ENCODE results near the gene FILIP1. TPM values are rescaled to one million over a fixed set of nuclear protein-coding genes. Genes with fewer than 3 reads are reported as not detected.

The FILIP1 gene
- total and polyA plus RNA-seq, 2 of the 4 experiments (the other 2 are of a cell fraction), result under 0.01 to 0.03 TPM

DNA sequence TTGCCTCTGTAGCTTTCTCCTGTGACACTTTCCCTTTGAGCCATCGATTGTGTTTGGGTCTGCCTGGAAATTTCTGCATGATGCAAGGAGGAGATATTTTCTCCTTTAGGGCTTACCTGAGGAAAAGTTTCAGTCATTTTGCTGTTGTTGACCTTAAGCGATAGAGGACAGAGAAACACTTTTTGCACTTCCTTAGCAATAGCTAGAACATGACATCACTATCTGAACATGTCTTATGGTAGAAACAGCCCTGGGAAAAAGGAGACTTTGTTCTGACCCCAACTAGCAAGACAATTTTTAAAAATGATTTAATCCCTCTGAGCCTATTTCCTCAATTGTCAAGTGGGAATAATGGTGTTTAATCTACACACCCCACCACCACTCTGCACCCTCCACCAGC is 9.7 kb upstream of the FILIP1 start:
- Histone ChIP-seq H4K8ac (ENCODE audit: low read depth in 2 of 2, low read length in 2 of 2) (no peak overlapping the region), H4K5ac (ENCODE audit: low read depth, low read length) (no peak overlapping the region), H3K23ac (ENCODE audit: low read depth, low read length) (no peak overlapping the region), H3K4me3 (ENCODE audit: insufficient read depth, low read depth, low read length) (no peak overlapping the region), H3K4me1 (ENCODE audit: control insufficient read depth, insufficient read depth, low read length) (peaks cover 1% of the 10 kb centered on the region; the same call in 1 of the 2 replicates), H3K18ac (ENCODE audit: low read depth, low read length) (no peak overlapping the region), H3K9me3 (ENCODE audit: control insufficient read depth, insufficient read depth, low read length) (no peaks in the 10 kb centered on the region), H3K4ac (ENCODE audit: low read depth, low read length) (no peak overlapping the region), H3K9me1 (ENCODE audit: insufficient read depth, low read length) (no peaks in the 10 kb centered on the region), H4K91ac (ENCODE audit: insufficient read depth, low read depth, low read length) (no peak overlapping the region), H3K27ac (ENCODE audit: insufficient read depth, low read length) (no peak overlapping the region), H2BK120ac (ENCODE audit: low read depth, low read length) (no peak overlapping the region), H2BK15ac (ENCODE audit: low read depth, low read length) (no peak overlapping the region), H3K27me3 (ENCODE audit: control insufficient read depth, insufficient read depth, low read length) (no peaks in the 10 kb centered on the region), H2AK9ac (replicated peaks; ENCODE audit: low read depth, low read length, poor library complexity) (no peak overlapping the region), H3K56ac (ENCODE audit: extremely low read depth, insufficient read depth, low read length) (no peak overlapping the region), H2BK20ac (ENCODE audit: low read depth, low read length) (no peak overlapping the region), H3K14ac (replicated peaks; ENCODE audit: low read depth, low read length) (no peak overlapping the region), H3K9ac (ENCODE audit: low read depth, low read length) (no peak overlapping the region), H3K36me3 (ENCODE audit: control insufficient read depth, insufficient read depth, low read length) (no peaks in the 10 kb centered on the region), H2BK5ac (ENCODE audit: low read depth, low read length, poor library complexity, severe bottlenecking) (no peak overlapping the region), H4K20me1 (ENCODE audit: insufficient read depth, low read length) (no peaks in the 10 kb centered on the region), H2AFZ (replicated peaks; ENCODE audit: low read length, poor library complexity) (no peak overlapping the region), H3K79me1 (ENCODE audit: low read depth in 1 of 2, low read length in 2 of 2) (no peaks in the 10 kb centered on the region), H2AK5ac (ENCODE audit: low read depth, low read length) (no peak overlapping the region), H3K4me2 (ENCODE audit: low read depth, low read length) (no peak overlapping the region)
- in situ Hi-C loops (cut with MboI; ENCODE audit: low sequenced_read_pairs) (no loop called here), intact Hi-C loops (cut with micrococcal nuclease) (no loop called here), dilution Hi-C loops (cut with HindIII; ENCODE audit: low sequenced_read_pairs, unreplicated experiment) (no loop called here)
- WGBS, 2 experiments (ENCODE audit: extremely low coverage in 2 of 2, insufficient read length in 1 of 2), result no CpG with 5 or more reads among the region's 2 CpGs
- ATAC-seq (ENCODE audit: low read depth) (no peak), DNase-seq (peak; percentile 36)
- ChIA-PET CTCF (no interaction called here), POLR2A (ENCODE audit: unreplicated experiment) (interaction anchor here (0.6 kb wide), 1 partner anchor 220 kb away, joined by 3 read pairs; no protein-coding TSS in a partner anchor)
- TF ChIP-seq RFX5 (IDR thresholded peaks at IDR 0.05; ENCODE audit: low read depth, low read length) (no peak), CHD1 (IDR thresholded peaks at IDR 0.05; ENCODE audit: low read depth, low read length) (no peak), SMC3 (IDR thresholded peaks at IDR 0.05; ENCODE audit: low read depth, low read length) (no peak), POLR2A (IDR thresholded peaks at IDR 0.05; ENCODE audit: low read depth, low read length) (no peak), MAZ (IDR thresholded peaks at IDR 0.05; ENCODE audit: borderline replicate concordance, low read depth, low read length) (no peak), RAD21 (IDR thresholded peaks at IDR 0.05; ENCODE audit: low read length) (no peak), BHLHE40 (IDR thresholded peaks at IDR 0.05; ENCODE audit: low read depth, low read length) (no peak), ELK1 (IDR thresholded peaks at IDR 0.05; ENCODE audit: borderline replicate concordance, low read depth, low read length) (no peak), FOS (IDR thresholded peaks at IDR 0.05; ENCODE audit: low read depth, low read length) (no peak), NFE2L2 (IDR thresholded peaks at IDR 0.05; ENCODE audit: low read depth, low read length) (no peak), MXI1 (IDR thresholded peaks at IDR 0.05; ENCODE audit: borderline replicate concordance, low read depth, low read length) (no peak), RCOR1 (IDR thresholded peaks at IDR 0.05; ENCODE audit: insufficient replicate concordance, low read length) (no peak), CEBPB (IDR thresholded peaks at IDR 0.05; ENCODE audit: low read depth, low read length) (no peak), USF2 (IDR thresholded peaks at IDR 0.05; ENCODE audit: low read depth, low read length) (no peak), CTCF (conservative IDR thresholded peaks at IDR 0.05; ENCODE audit: low read depth, low read length) (no peak), MAFK (IDR thresholded peaks at IDR 0.05; ENCODE audit: low read depth, low read length) (no peak)
- no TSS peak for BruUV-seq (replicated peaks)

All from IMR-90 (cell line).